Type B pancreatic cell (in vitro differentiated cells): ENCODE results near the gene DYRK1B. TPM values are rescaled to one million over a fixed set of nuclear protein-coding genes. Genes with fewer than 3 reads are reported as not detected.

Experiments
- DNase-seq: peaks from one replicate; pipeline ENCODE4 v3.0.0; 2021; ENCODE audit warnings: mixed read lengths; ENCODE audit not compliant: unreplicated experiment; ENCODE audit errors: extremely low spot score
- H3K27ac Mint-ChIP-seq: 2 replicates; pipeline ENCODE4 v1.8.0; 2021; ENCODE audit warnings: mild to moderate bottlenecking, mixed read lengths
- H3K27me3 Mint-ChIP-seq: 2 replicates; pipeline ENCODE4 v1.8.0; 2021; ENCODE audit warnings: mixed read lengths
- H3K36me3 Mint-ChIP-seq: 2 replicates; pipeline ENCODE4 v1.8.0; 2021; ENCODE audit warnings: mixed read lengths
- H3K4me1 Mint-ChIP-seq: one replicate; pipeline ENCODE4 v1.8.0; 2021; ENCODE audit warnings: mixed read lengths; ENCODE audit not compliant: unreplicated experiment
- H3K4me3 Mint-ChIP-seq: 2 replicates; pipeline ENCODE4 v1.8.0; 2021; ENCODE audit warnings: mild to moderate bottlenecking, mixed read lengths
- H3K9me3 Mint-ChIP-seq: 2 replicates; pipeline ENCODE4 v1.8.0; 2021; ENCODE audit warnings: mixed read lengths
- total RNA-seq: library from RNA; stranded (reverse); gene quantifications from 2 replicates; pipeline ENCODE4 v1.2.1, GENCODE V29; 2021; ENCODE audit warnings: low replicate concordance
- TF ChIP-seq, protein P1 (sequence below): fragments of 200-600 bp; sonication (generic); conservative IDR thresholded peaks from 2 replicates; pipeline ENCODE4 v1.5.0; 2021; ENCODE audit warnings: antibody characterized with exemption, mild to moderate bottlenecking

DYRK1B gene
- total RNA-seq, 1 donor from 2014 or later, result 49.3 TPM

DNA sequence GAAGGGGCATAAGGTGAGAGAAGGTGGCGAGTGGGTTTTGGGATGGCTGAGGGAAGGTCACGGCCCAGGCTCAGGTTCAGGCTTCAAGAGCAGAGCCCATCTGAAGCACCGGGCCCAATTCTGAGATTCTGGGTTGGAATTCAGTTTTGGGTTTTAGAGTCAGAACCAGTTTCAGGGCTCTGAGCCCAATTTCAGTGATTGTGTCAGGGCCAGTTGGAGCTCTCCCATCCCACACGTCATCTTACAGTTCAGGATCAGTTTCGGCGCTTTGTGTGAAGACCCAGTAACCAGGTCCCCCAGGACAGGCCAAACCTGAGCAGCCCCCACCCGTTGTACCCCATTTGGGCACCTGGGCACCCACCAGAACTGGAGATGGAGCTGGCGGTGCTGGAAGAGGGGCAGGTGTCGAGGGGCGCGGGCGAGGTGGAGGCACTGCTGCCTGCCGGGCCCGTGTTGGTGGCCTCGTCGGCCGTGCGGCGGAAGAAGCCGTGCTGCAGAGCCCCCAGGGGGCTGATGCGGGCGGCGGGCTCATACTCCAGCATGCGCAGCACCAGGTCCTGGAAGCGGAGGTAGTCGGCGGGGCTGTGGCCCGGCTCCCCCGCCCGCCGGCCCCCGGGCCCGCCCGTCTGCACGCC is 7.5 kb downstream of the DYRK1B start:
- DNase-seq, result no peak
- Mint-ChIP-seq H3K4me1 (peaks cover 6% of the 10 kb centered on the region), H3K27me3 (no peaks in the 10 kb centered on the region), H3K4me3 (no peak overlapping the region), H3K27ac (no peak overlapping the region), H3K9me3 (no peaks in the 10 kb centered on the region), H3K36me3 (peaks cover 18% of the 10 kb centered on the region)
- TF ChIP-seq, protein P1, sequence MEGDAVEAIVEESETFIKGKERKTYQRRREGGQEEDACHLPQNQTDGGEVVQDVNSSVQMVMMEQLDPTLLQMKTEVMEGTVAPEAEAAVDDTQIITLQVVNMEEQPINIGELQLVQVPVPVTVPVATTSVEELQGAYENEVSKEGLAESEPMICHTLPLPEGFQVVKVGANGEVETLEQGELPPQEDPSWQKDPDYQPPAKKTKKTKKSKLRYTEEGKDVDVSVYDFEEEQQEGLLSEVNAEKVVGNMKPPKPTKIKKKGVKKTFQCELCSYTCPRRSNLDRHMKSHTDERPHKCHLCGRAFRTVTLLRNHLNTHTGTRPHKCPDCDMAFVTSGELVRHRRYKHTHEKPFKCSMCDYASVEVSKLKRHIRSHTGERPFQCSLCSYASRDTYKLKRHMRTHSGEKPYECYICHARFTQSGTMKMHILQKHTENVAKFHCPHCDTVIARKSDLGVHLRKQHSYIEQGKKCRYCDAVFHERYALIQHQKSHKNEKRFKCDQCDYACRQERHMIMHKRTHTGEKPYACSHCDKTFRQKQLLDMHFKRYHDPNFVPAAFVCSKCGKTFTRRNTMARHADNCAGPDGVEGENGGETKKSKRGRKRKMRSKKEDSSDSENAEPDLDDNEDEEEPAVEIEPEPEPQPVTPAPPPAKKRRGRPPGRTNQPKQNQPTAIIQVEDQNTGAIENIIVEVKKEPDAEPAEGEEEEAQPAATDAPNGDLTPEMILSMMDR, result no peak

DNA sequence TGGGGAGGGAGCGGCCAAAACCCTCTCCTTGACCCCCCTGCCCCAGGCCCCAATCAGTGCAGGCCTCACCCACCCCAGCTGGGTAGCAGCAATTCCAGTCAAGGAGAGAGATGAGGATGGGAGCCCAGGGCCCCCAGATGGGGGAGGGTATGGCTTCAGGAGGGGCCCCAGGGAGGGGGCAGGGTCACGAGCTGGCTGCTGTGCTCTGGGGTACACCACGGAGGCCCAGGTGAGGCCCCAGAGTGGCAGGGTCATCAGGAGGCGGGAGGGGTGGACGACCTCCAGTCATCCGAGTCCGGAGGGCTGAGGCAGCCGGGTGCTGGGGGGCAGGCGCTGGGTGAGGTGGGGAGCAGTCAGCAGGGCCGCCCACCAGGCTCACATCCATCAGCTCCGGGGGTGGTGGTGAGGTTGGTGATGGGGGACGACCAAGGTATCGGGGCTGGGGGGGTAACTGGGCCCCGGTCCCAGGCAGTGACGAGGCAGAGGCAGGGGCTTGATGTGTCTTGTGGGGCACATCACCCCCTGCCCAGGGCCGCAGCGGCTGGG is 8.4 kb downstream of the DYRK1B start:
- Mint-ChIP-seq H3K36me3 (peaks cover 10% of the 10 kb centered on the region), H3K4me3 (no peak overlapping the region), H3K27me3 (no peaks in the 10 kb centered on the region), H3K27ac (no peak overlapping the region), H3K9me3 (no peaks in the 10 kb centered on the region), H3K4me1 (no peaks in the 10 kb centered on the region)
- DNase-seq, result no peak
- TF ChIP-seq, protein P1, result no peak

DNA sequence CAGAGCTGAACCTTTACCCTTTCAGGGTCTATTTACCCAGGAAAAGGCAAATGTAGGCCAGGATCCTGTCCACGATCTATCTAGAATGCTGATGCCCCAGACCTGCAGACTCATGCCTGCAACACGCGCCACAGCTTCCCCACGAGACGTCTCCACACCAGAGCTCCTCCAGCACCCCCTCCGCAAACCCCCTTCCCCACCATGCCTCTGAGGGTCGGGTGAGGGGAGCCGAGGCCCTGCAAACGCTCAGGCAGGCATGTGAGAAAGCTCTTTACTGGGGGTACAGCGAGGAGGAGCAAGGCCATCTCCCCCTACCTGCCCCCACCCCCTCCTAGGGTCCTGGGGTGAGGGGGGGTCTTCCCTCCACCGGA is 8.9 kb downstream of the DYRK1B start:
- Mint-ChIP-seq H3K4me1 (no peaks in the 10 kb centered on the region), H3K4me3 (no peak overlapping the region), H3K9me3 (no peaks in the 10 kb centered on the region), H3K27ac (no peak overlapping the region), H3K36me3 (peaks cover 8% of the 10 kb centered on the region), H3K27me3 (no peaks in the 10 kb centered on the region)
- DNase-seq, result no peak
- TF ChIP-seq, protein P1, result no peak

DNA sequence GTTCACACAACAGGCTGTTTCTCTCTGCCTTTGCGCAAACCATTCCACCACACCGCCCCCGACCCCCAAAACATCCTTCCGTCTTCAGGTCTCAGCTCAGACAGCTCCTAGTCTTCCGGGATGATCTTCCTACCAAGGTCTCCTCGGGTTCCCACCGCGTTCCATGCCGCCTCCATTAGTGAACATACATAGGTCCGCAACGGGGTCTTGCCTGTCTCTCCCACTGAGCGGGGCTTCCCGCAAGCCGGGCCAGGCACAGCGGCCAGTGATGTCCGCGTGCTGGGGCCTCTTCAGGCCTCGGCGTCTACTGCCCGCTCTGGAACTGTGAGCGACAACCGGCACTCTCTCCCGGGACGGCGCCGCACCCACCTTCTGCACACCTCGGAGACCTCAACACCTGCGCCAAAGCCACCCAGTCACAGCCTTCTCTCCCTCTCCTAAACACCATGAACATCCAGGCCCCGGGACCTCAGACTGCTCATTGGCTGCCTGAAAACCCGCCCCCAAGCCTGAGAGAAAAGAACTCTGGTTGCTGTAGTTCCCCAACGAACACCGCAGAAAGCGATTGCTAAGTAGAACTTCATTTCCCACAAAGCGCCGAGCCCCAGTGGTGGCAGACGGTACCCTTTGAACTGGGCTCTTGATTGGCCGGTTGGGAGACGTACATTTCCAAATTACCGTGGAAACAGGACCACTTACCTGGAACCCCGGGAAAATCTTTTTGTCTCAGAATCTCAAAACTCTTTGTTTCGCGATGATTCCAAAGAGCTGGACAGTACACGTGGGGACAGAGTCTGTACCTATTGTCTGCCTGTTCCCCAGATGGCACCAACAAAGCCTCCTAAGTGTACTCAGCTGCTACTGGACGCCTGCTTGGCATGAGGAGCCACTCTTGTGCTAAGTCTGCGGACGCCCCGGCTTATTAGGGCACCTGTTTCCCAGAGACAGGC is 9.5 kb downstream of the DYRK1B start:
- H3K27ac Mint-ChIP-seq, result no peak overlapping the region
- H3K36me3 Mint-ChIP-seq, result peaks cover 8% of the 10 kb centered on the region
- peak; percentile 88 for DNase-seq
- H3K4me1 Mint-ChIP-seq, result no peaks in the 10 kb centered on the region
- TF ChIP-seq, protein P1, result peak; percentile 27
- no peaks in the 10 kb centered on the region for H3K27me3 Mint-ChIP-seq
- no peaks in the 10 kb centered on the region for H3K9me3 Mint-ChIP-seq
- H3K4me3 Mint-ChIP-seq, result no peak overlapping the region

DNA sequence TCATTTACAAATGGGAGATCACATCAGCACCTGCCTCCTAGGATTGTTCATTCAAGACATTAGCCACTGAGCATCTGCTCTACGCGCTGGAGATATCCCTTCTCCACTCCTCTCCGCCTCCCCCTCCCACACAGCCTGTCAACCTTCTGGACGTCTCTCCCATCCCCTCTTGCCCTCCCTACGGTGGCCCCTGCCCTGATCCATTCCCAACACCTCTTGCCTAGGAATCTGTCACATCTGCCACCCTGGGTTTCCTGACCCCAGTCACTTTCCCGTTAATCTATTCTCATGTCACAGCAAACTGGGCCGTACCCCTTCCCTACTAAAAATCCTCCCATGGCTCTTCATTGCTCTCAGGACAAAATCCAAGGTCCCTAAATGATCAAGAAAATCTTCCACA is 10.3 kb downstream of the DYRK1B start:
- no peak for DNase-seq
- TF ChIP-seq, protein P1, result no peak
- H3K4me1 Mint-ChIP-seq, result no peaks in the 10 kb centered on the region
- H3K36me3 Mint-ChIP-seq, result peaks cover 3% of the 10 kb centered on the region
- H3K9me3 Mint-ChIP-seq, result no peaks in the 10 kb centered on the region
- H3K27me3 Mint-ChIP-seq, result no peaks in the 10 kb centered on the region
- H3K27ac Mint-ChIP-seq, result no peak overlapping the region
- no peak overlapping the region for H3K4me3 Mint-ChIP-seq
